Fibroblast of lung (primary cell): ENCODE measurements around the gene EFCAB14. TPM values are rescaled to one million over a fixed set of nuclear protein-coding genes. Genes with fewer than 3 reads are reported as not detected.

Source experiments
- DNase-seq, 2 donors: peaks; one replicate each; pipeline versions ENCODE4 v3.0.0 to v3.0.0-alpha.2; 2010; ENCODE audit warnings: low read depth in 2 of 2
- H2AFZ ChIP-seq: 2 replicates; pipeline ENCODE4 v1.5.1; 2012; ENCODE audit warnings: low read length, control low read depth, inconsistent platforms
- H3K27ac ChIP-seq: 2 replicates; pipeline ENCODE4 v1.5.1; 2011; ENCODE audit warnings: low read length, control low read depth; ENCODE audit not compliant: insufficient read depth
- H3K27me3 ChIP-seq: 2 replicates; pipeline ENCODE4 v1.5.1; 2011; ENCODE audit warnings: mild to moderate bottlenecking, low read length; ENCODE audit not compliant: control insufficient read depth, insufficient read depth
- H3K36me3 ChIP-seq: 2 replicates; pipeline ENCODE4 v1.5.1; 2011; ENCODE audit warnings: low read length; ENCODE audit not compliant: control insufficient read depth, insufficient read depth
- H3K4me1 ChIP-seq: 2 replicates; pipeline ENCODE4 v1.5.1; 2011; ENCODE audit warnings: low read length; ENCODE audit not compliant: control insufficient read depth, insufficient read depth; ENCODE audit errors: extremely low read depth
- H3K4me2 ChIP-seq: 2 replicates; pipeline ENCODE4 v1.5.1; 2011; ENCODE audit warnings: low read length, control low read depth; ENCODE audit not compliant: insufficient read depth; ENCODE audit errors: extremely low read depth
- H3K4me3 ChIP-seq, 4 experiments: fragments of 200-600 bp in 1 of 4; sonication (generic) in 1 of 4; replicated peaks in 1 of 4; 2 replicates each; pipeline ENCODE4 v1.5.1; 2011 to 2016; ENCODE audit warnings: low read length in 4 of 4, low read depth in 3 of 4, mild to moderate bottlenecking in 3 of 4, control low read depth in 2 of 4, inconsistent platforms in 1 of 4, mixed read lengths in 1 of 4; ENCODE audit not compliant: insufficient read depth in 1 of 4; ENCODE audit errors: control extremely low read depth in 1 of 4
- H3K79me2 ChIP-seq: 2 replicates; pipeline ENCODE4 v1.5.1; 2012; ENCODE audit warnings: mild to moderate bottlenecking, low read length, inconsistent platforms; ENCODE audit not compliant: control insufficient read depth, insufficient read depth
- H3K9ac ChIP-seq: 2 replicates; pipeline ENCODE4 v1.5.1; 2011; ENCODE audit warnings: mild to moderate bottlenecking, low read length, control low read depth; ENCODE audit not compliant: insufficient read depth
- H3K9me3 ChIP-seq: 2 replicates; pipeline ENCODE4 v1.5.1; 2012; ENCODE audit warnings: low read depth, low read length; ENCODE audit not compliant: control insufficient read depth, insufficient read depth
- H4K20me1 ChIP-seq: 2 replicates; pipeline ENCODE4 v1.5.1; 2011; ENCODE audit warnings: low read length; ENCODE audit not compliant: control insufficient read depth, insufficient read depth; ENCODE audit errors: extremely low read depth
- EZH2 ChIP-seq: IDR thresholded peaks from 2 replicates; pipeline ENCODE4 v1.5.1; 2012; ENCODE audit warnings: low read length, control low read depth, mild to moderate bottlenecking; ENCODE audit errors: missing control alignments
- polyA plus RNA-seq, 2 donors: library from polyadenylated mRNA; depleted of rRNA in 1 of 2; stranded (reverse) in 1 of 2; unstranded in 1 of 2; fragments of >200 nt; gene quantifications; 2 replicates each; pipeline ENCODE4 v1.2.1, GENCODE V29; 2011 to 2012; ENCODE audit warnings: missing spikeins in 1 of 2
- total RNA-seq: library from RNA; depleted of rRNA; stranded (reverse); fragments of >200 nt; gene quantifications from 2 replicates; pipeline ENCODE4 v1.2.1, GENCODE V29; 2014
- TF ChIP-seq, protein P1 (sequence below), 2 donors: IDR thresholded peaks in 1 of 2; conservative IDR thresholded peaks in 1 of 2; 1 replicate in 1 of 2; 2 replicates in 1 of 2; pipeline ENCODE4 v1.5.1; 2011 to 2012; ENCODE audit warnings: low read length in 2 of 2, control low read depth in 1 of 2, inconsistent platforms in 1 of 2, low read depth in 1 of 2, mild to moderate bottlenecking in 1 of 2

Gene EFCAB14
- total and polyA plus RNA-seq, 2 donors (not counting 1 experiment from before 2014, with no cell fraction given): 35.3 to 65.0 TPM

DNA sequence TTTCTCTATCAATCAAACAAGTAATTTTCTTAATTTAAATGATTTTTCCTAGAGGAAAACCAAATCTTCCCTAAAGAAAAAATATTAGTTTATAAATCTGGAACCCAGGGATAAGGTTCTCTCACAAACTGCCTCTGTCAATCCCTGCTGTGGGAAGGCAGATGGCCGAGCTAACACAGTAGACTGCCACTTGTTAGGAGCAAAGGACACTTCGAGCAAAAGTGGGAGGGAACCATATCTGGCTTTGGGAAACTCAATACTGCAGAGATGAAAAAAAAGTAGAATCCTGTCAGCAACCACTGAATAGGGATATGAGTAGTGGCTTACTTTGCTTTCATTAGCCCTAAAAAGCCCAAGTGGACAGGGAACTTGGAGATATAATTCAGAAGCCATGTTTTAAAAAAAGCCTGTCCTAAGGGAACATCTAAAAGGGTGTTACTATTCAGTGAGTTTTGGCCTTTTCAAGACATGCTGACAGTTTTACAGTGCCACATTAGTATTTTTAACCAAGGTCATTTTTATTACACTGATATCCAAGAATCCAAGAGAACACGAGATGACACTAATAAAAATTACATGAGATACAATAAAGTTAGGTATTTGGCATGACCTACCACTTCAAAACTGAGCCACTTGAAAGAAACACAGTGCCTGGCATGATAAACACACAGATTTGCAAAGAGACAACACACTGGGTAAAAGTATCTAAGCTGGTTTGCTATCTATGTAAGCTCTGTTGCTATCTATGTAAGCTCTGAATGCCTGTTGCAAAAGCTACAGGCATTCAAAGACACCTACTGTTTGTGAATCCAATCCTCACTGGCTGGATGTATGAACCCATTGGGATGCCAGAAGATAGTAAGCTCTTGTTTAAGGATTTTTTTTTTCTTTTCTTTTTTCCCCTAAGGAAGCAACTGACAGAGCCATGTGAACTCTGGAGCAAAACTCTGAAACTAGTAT, 25.8 kb downstream of the EFCAB14 start:
- Histone ChIP-seq H3K27ac (no peak overlapping the region), H3K79me2 (no peaks in the 10 kb centered on the region), H2AFZ (no peak overlapping the region), H3K4me1 (peaks cover 2% of the 10 kb centered on the region), H4K20me1 (no peaks in the 10 kb centered on the region), H3K4me3 (no peak overlapping the region), H3K4me2 (no peak overlapping the region), H3K36me3 (no peaks in the 10 kb centered on the region), H3K9ac (no peak overlapping the region), H3K27me3 (no peaks in the 10 kb centered on the region), H3K9me3 (no peaks in the 10 kb centered on the region)
- no peak for TF ChIP-seq EZH2
- TF ChIP-seq, protein P1, sequence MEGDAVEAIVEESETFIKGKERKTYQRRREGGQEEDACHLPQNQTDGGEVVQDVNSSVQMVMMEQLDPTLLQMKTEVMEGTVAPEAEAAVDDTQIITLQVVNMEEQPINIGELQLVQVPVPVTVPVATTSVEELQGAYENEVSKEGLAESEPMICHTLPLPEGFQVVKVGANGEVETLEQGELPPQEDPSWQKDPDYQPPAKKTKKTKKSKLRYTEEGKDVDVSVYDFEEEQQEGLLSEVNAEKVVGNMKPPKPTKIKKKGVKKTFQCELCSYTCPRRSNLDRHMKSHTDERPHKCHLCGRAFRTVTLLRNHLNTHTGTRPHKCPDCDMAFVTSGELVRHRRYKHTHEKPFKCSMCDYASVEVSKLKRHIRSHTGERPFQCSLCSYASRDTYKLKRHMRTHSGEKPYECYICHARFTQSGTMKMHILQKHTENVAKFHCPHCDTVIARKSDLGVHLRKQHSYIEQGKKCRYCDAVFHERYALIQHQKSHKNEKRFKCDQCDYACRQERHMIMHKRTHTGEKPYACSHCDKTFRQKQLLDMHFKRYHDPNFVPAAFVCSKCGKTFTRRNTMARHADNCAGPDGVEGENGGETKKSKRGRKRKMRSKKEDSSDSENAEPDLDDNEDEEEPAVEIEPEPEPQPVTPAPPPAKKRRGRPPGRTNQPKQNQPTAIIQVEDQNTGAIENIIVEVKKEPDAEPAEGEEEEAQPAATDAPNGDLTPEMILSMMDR (conservative IDR thresholded peaks at IDR 0.05 in 1 of 2, IDR thresholded peaks at IDR 0.05 in 1 of 2; ENCODE audit: low read depth in 1 of 2, low read length in 2 of 2): no peak
- no peak for DNase-seq

- no peaks in the 10 kb centered on the region for H3K27me3 ChIP-seq
- H3K9ac ChIP-seq: no peak overlapping the region
- no peak overlapping the region for H2AFZ ChIP-seq
- no peak overlapping the region for H3K4me2 ChIP-seq
- peak; percentile 12 to 30 for DNase-seq
- H3K27ac ChIP-seq: peak overlapping the region; percentile 16
- H3K4me3 ChIP-seq: no peak overlapping the region
- H4K20me1 ChIP-seq: no peaks in the 10 kb centered on the region
- TF ChIP-seq EZH2: no peak
- TF ChIP-seq, protein P1 (conservative IDR thresholded peaks at IDR 0.05 in 1 of 2, IDR thresholded peaks at IDR 0.05 in 1 of 2; ENCODE audit: low read depth in 1 of 2, low read length in 2 of 2): peak in 1 of 2 donors; percentile 19
- H3K36me3 ChIP-seq: peaks cover 2% of the 10 kb centered on the region
- peaks cover 2% of the 10 kb centered on the region for H3K4me1 ChIP-seq
- H3K9me3 ChIP-seq: no peaks in the 10 kb centered on the region
- H3K79me2 ChIP-seq: no peaks in the 10 kb centered on the region
Measured at GRCh38 chr1:46691997-46692790, 26.7 kb downstream of the EFCAB14 start.

GRCh38 chr1:46690931-46691421, 27.9 kb downstream of the EFCAB14 start:
- H4K20me1 ChIP-seq: no peaks in the 10 kb centered on the region
- H3K36me3 ChIP-seq: peaks cover 2% of the 10 kb centered on the region
- H3K4me2 ChIP-seq: no peak overlapping the region
- H3K9me3 ChIP-seq: no peaks in the 10 kb centered on the region
- no peak overlapping the region for H3K4me3 ChIP-seq
- H3K4me1 ChIP-seq: peaks cover 2% of the 10 kb centered on the region
- H2AFZ ChIP-seq: no peak overlapping the region
- TF ChIP-seq EZH2: no peak
- TF ChIP-seq, protein P1 (conservative IDR thresholded peaks at IDR 0.05 in 1 of 2, IDR thresholded peaks at IDR 0.05 in 1 of 2; ENCODE audit: low read depth in 1 of 2, low read length in 2 of 2): no peak
- no peak overlapping the region for H3K27ac ChIP-seq
- H3K79me2 ChIP-seq: no peaks in the 10 kb centered on the region
- no peaks in the 10 kb centered on the region for H3K27me3 ChIP-seq
- H3K9ac ChIP-seq: no peak overlapping the region
- peak in 1 of 2 donors; percentile 45 for DNase-seq
